ENCODE measurements around the gene OR52E8.

OR52E8 gene

DNA sequence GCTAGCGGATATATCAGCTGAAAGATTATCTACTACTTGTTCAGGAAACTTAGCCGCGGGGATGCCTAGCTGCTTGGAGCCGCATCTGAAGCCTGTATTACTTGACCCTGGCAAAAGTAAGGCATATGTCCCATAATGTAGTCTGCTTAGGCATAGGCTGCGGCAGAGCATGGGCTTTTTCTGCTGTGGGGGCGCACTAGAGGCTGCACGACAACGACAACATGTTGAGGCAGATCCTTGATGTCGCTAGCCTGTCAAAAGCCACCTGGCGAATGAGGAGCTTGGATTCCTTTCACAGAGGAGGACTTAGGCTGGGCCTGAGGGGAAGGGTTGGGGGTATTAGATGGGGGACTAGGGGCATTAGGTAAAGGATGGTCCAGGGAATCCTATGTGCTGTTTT lies 49.9 kb downstream of the OR52E8 start:
- DNase-seq, result no peak
